Measurements from ENCODE around the gene KLHL17.

GRCh38 chr1:927234-927633 lies 33.1 kb upstream of the KLHL17 start:
- TF ChIP-seq POLR2AphosphoS5 (IDR thresholded peaks at IDR 0.05; ENCODE audit: borderline replicate concordance, low read depth, low read length) (no peak), EZH2 (IDR thresholded peaks at IDR 0.05) (no peak), FOXP2 (optimal IDR thresholded peaks at IDR 0.05; ENCODE audit: control extremely low read depth, extremely low read length, insufficient read depth) (no peak)
